SK-N-MC (cell line): ENCODE data around the gene SLC7A5.

Source experiments
- EZH2 ChIP-seq: fragments of 200-600 bp; sonication (generic); IDR thresholded peaks from one replicate; pipeline ENCODE4 v1.6.1; 2017; ENCODE audit warnings: antibody characterized with exemption
- FOXP2 ChIP-seq: optimal IDR thresholded peaks from 2 replicates; pipeline ENCODE3; 2011; ENCODE audit warnings: mild to moderate bottlenecking, moderate library complexity; ENCODE audit not compliant: insufficient read depth; ENCODE audit errors: extremely low read length, control extremely low read depth
- POLR2AphosphoS5 ChIP-seq: IDR thresholded peaks from 2 replicates; pipeline ENCODE4 v1.6.1; 2012; ENCODE audit warnings: mild to moderate bottlenecking, low read depth, low read length, borderline replicate concordance

- TF ChIP-seq POLR2AphosphoS5 (no peak), EZH2 (no peak), FOXP2 (no peak)
These were observed 74.7 kb downstream of the SLC7A5 start for GRCh38 chr16:87794485-87795078.
